ENCODE measurements around the gene SLC51B.

DNA sequence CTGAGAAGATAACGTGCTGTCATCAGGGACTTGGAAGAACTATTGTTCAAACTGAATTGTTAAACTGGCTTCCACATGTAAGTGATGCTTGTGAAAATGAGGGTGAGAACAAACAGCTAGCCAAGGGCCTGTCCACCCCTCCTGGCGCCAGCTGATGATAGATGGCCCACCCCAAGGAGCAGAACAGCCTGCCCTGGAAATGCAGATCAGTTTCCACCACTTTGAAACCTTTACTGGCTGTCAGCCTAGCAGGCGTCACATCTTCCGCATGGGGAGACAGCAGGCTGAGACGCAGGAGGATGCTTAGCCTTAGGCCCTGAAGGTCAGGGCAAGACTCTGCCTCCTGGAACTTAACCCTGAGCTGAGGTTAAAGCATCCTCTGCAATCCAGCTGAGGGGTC, 6.4 kb upstream of the SLC51B start:
- TF ChIP-seq CTCF (conservative IDR thresholded peaks at IDR 0.05; ENCODE audit: low read depth, low read length) (no peak), USF2 (IDR thresholded peaks at IDR 0.05; ENCODE audit: low read depth, low read length) (no peak), RFX5 (IDR thresholded peaks at IDR 0.05; ENCODE audit: low read depth, low read length) (no peak), POLR2A (IDR thresholded peaks at IDR 0.05; ENCODE audit: low read depth, low read length) (no peak), RCOR1 (IDR thresholded peaks at IDR 0.05; ENCODE audit: insufficient replicate concordance, low read length) (no peak), MAFK (IDR thresholded peaks at IDR 0.05; ENCODE audit: low read depth, low read length) (no peak), SMC3 (IDR thresholded peaks at IDR 0.05; ENCODE audit: low read depth, low read length) (no peak), CEBPB (IDR thresholded peaks at IDR 0.05; ENCODE audit: low read depth, low read length) (no peak), RAD21 (IDR thresholded peaks at IDR 0.05; ENCODE audit: low read length) (no peak), MXI1 (IDR thresholded peaks at IDR 0.05; ENCODE audit: borderline replicate concordance, low read depth, low read length) (no peak), ELK1 (IDR thresholded peaks at IDR 0.05; ENCODE audit: borderline replicate concordance, low read depth, low read length) (no peak), MAZ (IDR thresholded peaks at IDR 0.05; ENCODE audit: borderline replicate concordance, low read depth, low read length) (no peak), FOS (IDR thresholded peaks at IDR 0.05; ENCODE audit: low read depth, low read length) (no peak), NFE2L2 (IDR thresholded peaks at IDR 0.05; ENCODE audit: low read depth, low read length) (no peak)

Measured in IMR-90 (cell line).